ENCODE measurements around the gene PAPPA2. TPM values are rescaled to one million over a fixed set of nuclear protein-coding genes. Genes with fewer than 3 reads are reported as not detected.

The PAPPA2 gene
- total RNA-seq, 2 donors from 2014 or later = 0.19 to 1.2 TPM

GRCh38 chr1:176720838-176721237 is 257.9 kb downstream of the PAPPA2 start:
- TF ChIP-seq CTCF (IDR thresholded peaks at IDR 0.05) = no peak

GRCh38 chr1:176733661-176734060 is 270.7 kb downstream of the PAPPA2 start:
- Histone ChIP-seq H3K4me3 (no peak overlapping the region), H3K36me3 (no peaks in the 10 kb centered on the region), H3K4me1 (no peaks in the 10 kb centered on the region), H3K27ac (no peak overlapping the region), H3K27me3 (no peaks in the 10 kb centered on the region), H3K9me3 (no peaks in the 10 kb centered on the region)
- no peak for DNase-seq (ENCODE audit: low spot score)
- TF ChIP-seq CTCF (IDR thresholded peaks at IDR 0.05) = no peak

More at GRCh38 chr1:176720838-176721237, 257.9 kb downstream of the PAPPA2 start:
- no peak overlapping the region for H3K27ac ChIP-seq
- H3K4me1 ChIP-seq = peaks cover 0 to 6% of the 10 kb centered on the region in 2 donors
- H3K36me3 ChIP-seq = no peaks in the 10 kb centered on the region
- H3K9me3 ChIP-seq = no peaks in the 10 kb centered on the region
- no peaks in the 10 kb centered on the region for H3K27me3 ChIP-seq
- H3K4me3 ChIP-seq = no peak overlapping the region
- no peak for DNase-seq (ENCODE audit: low spot score)

- Histone ChIP-seq H3K36me3 (no peaks in the 10 kb centered on the region), H3K27ac (no peak overlapping the region), H3K4me3 (no peak overlapping the region), H3K4me1 (no peaks in the 10 kb centered on the region), H3K9me3 (no peaks in the 10 kb centered on the region), H3K27me3 (no peaks in the 10 kb centered on the region)
- no peak for TF ChIP-seq CTCF (IDR thresholded peaks at IDR 0.05)
- no peak for DNase-seq (ENCODE audit: low spot score)
Observed at GRCh38 chr1:176735201-176735600, 272.2 kb downstream of the PAPPA2 start.

- Histone ChIP-seq H3K9me3 (no peaks in the 10 kb centered on the region), H3K4me3 (no peak overlapping the region), H3K36me3 (no peaks in the 10 kb centered on the region), H3K4me1 (no peaks in the 10 kb centered on the region), H3K27ac (no peak overlapping the region), H3K27me3 (no peaks in the 10 kb centered on the region)
- no peak for DNase-seq (ENCODE audit: low spot score)
- no peak for TF ChIP-seq CTCF (IDR thresholded peaks at IDR 0.05)
Observed at GRCh38 chr1:176736015-176736414, 273.0 kb downstream of the PAPPA2 start.

- TF ChIP-seq CTCF (IDR thresholded peaks at IDR 0.05) = no peak
- no peak for DNase-seq (ENCODE audit: low spot score)
- H3K9me3 ChIP-seq = no peaks in the 10 kb centered on the region
- H3K4me1 ChIP-seq = no peaks in the 10 kb centered on the region
- H3K27me3 ChIP-seq = no peaks in the 10 kb centered on the region
- no peak overlapping the region for H3K27ac ChIP-seq
- H3K36me3 ChIP-seq = no peaks in the 10 kb centered on the region
- no peak overlapping the region for H3K4me3 ChIP-seq
Observed at GRCh38 chr1:176741181-176741580, 278.2 kb downstream of the PAPPA2 start.

- no peak for DNase-seq (ENCODE audit: low spot score)
- no peaks in the 10 kb centered on the region for H3K27me3 ChIP-seq
- H3K27ac ChIP-seq = no peak overlapping the region
- no peaks in the 10 kb centered on the region for H3K9me3 ChIP-seq
- no peak for TF ChIP-seq CTCF (IDR thresholded peaks at IDR 0.05)
- no peaks in the 10 kb centered on the region for H3K36me3 ChIP-seq
- no peaks in the 10 kb centered on the region for H3K4me1 ChIP-seq
- no peak overlapping the region for H3K4me3 ChIP-seq
Observed at GRCh38 chr1:176742322-176742721, 279.3 kb downstream of the PAPPA2 start.
